Esophagus squamous epithelium (tissue), 4 donors: ENCODE results near the gene PLXNB2.

Experiments
- CTCF ChIP-seq, 6 experiments: fragments of 450-650 bp in 4 of 6; fragments of 200-600 bp in 2 of 6; sonication (generic) in 2 of 6; IDR thresholded peaks; one replicate each; pipeline ENCODE4 v1.5.1; 2016 to 2019; ENCODE audit warnings: antibody characterized with exemption in 6 of 6, mild to moderate bottlenecking in 4 of 6, moderate library complexity in 4 of 6
- POLR2A ChIP-seq, 4 donors: fragments of 450-650 bp; IDR thresholded peaks; one replicate each; pipeline ENCODE4 v1.6.1; 2017; ENCODE audit warnings: antibody characterized with exemption in 4 of 4, mild to moderate bottlenecking in 4 of 4, moderate library complexity in 3 of 4

- TF ChIP-seq CTCF (IDR thresholded peaks at IDR 0.05) (no peak), POLR2A (IDR thresholded peaks at IDR 0.05) (no peak)
Measured at GRCh38 chr22:50318356-50318697, 10.9 kb upstream of the PLXNB2 start.
